IPS-11a (cell line): Measurements from ENCODE around the gene PHF11.
"Not testable (repeated sequence)": the region's sequence is repeated elsewhere in the genome, so short reads cannot be mapped to it uniquely, and the experiment has no call there.

ENCODE experiments used
- H3K4me3 ChIP-seq: one replicate; pipeline ENCODE4 v1.5.1; 2013; ENCODE audit warnings: low read depth, low read length, control low read depth

Gene PHF11

GRCh38 chr13:49495783-49496762 is at the start of gene PHF11:
TSS of gene PHF11 (plus strand) at chr13:49495953. CDS start at chr13:49496002, 49 bp downstream.
- peak within 1 kb of the TSS; percentile 71 for H3K4me3 ChIP-seq

- H3K4me3 ChIP-seq: no peak overlapping the region
Observed at GRCh38 chr13:49446473-49446872, 49.3 kb upstream of the PHF11 start.

- no peak overlapping the region for H3K4me3 ChIP-seq
Observed at GRCh38 chr13:49448753-49449152, 47.0 kb upstream of the PHF11 start.

GRCh38 chr13:49450105-49450819 is 45.5 kb upstream of the PHF11 start:
- H3K4me3 ChIP-seq: no peak overlapping the region

- no peak overlapping the region for H3K4me3 ChIP-seq
Observed at GRCh38 chr13:49452725-49453457, 42.9 kb upstream of the PHF11 start.

- no peak overlapping the region for H3K4me3 ChIP-seq
Observed at GRCh38 chr13:49453465-49453864, 42.3 kb upstream of the PHF11 start.

GRCh38 chr13:49454388-49455006 is 41.3 kb upstream of the PHF11 start:
- no peak overlapping the region for H3K4me3 ChIP-seq

- no peak overlapping the region for H3K4me3 ChIP-seq
Observed at GRCh38 chr13:49455007-49455398, 40.8 kb upstream of the PHF11 start.

- H3K4me3 ChIP-seq: no peak overlapping the region
Observed at GRCh38 chr13:49456156-49456555, 39.6 kb upstream of the PHF11 start.

- no peak overlapping the region for H3K4me3 ChIP-seq
Observed at GRCh38 chr13:49457221-49457620, 38.5 kb upstream of the PHF11 start.

GRCh38 chr13:49459580-49459979 is 36.2 kb upstream of the PHF11 start:
- no peak overlapping the region for H3K4me3 ChIP-seq

GRCh38 chr13:49464085-49464484 is 31.7 kb upstream of the PHF11 start:
- H3K4me3 ChIP-seq: no peak overlapping the region

- H3K4me3 ChIP-seq: no peak overlapping the region
Observed at GRCh38 chr13:49464621-49465325, 31.0 kb upstream of the PHF11 start.

GRCh38 chr13:49466292-49466838 is 29.4 kb upstream of the PHF11 start:
- H3K4me3 ChIP-seq: no peak overlapping the region

- H3K4me3 ChIP-seq: no peak overlapping the region
Observed at GRCh38 chr13:49472186-49472585, 23.6 kb upstream of the PHF11 start.

- no peak overlapping the region for H3K4me3 ChIP-seq
Observed at GRCh38 chr13:49476529-49476928, 19.2 kb upstream of the PHF11 start.

GRCh38 chr13:49481788-49482187 is 14.0 kb upstream of the PHF11 start:
- H3K4me3 ChIP-seq: no peak overlapping the region

- no peak overlapping the region for H3K4me3 ChIP-seq
Observed at GRCh38 chr13:49488563-49488962, 7.2 kb upstream of the PHF11 start.

GRCh38 chr13:49494645-49495044 is 1.1 kb upstream of the PHF11 start:
- H3K4me3 ChIP-seq: no peak overlapping the region

GRCh38 chr13:49496837-49497236 is 1.1 kb downstream of the PHF11 start:
- not testable (repeated sequence) for H3K4me3 ChIP-seq
